ENCODE data around the gene TAS2R9. TPM values are rescaled to one million over a fixed set of nuclear protein-coding genes. Genes with fewer than 3 reads are reported as not detected.
"Not testable (repeated sequence)": the region's sequence is repeated elsewhere in the genome, so short reads cannot be mapped to it uniquely, and the experiment has no call there.

TAS2R9 gene
- total RNA-seq, 1 donor, result not detected

DNA sequence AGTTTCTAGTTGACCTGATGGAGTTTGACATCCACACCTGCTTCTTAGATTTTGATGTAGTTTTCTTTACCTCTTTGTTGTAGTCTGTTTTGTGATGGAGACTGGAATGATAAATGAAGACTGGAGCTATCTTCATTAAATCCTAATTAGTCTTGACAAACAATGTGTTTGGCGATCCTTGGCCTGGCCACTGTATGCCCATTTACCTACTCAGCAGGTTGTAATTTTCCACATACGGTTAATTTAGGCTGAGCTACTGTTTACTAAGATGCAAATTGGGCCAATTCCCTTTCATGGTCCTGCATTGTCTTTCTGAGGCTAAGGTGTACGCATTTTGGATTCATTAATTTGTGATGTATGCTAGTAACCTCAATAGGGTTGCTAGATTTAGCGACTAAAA, 7.4 kb downstream of the TAS2R9 start, which contains the start of gene TAS2R7:
TSS of gene TAS2R7 (minus strand) at position 41 of the 400 bp plus-strand sequence. CDS start 57 bp downstream, outside the sequence.
- TF ChIP-seq CTCF (IDR thresholded peaks at IDR 0.05; ENCODE audit: insufficient read depth, low read depth, low read length), result no peak
- no peak for DNase-seq (ENCODE audit: low read depth)
- no peak within 1 kb of the TSS for H3K4me3 ChIP-seq (ENCODE audit: low read depth, low read length)

DNA sequence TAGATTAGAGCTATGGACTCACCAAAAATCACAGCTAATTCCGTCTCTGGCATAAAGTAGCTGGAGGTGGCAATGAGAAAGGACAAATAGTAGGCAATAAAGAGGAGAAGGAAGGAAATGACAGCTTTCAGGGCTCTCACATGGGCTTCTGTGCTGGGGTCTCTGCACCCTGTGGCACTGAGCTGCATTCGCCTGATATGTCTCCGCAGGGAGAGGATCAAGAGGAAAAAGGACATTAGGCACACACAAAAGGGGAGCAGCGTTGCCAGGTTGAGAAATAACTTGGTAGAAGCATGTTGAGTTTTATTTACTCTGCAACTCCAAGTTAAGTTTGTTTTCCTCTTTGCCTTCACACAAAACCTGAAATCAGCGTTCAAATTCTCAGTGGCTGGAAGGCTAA, 8.2 kb downstream of the TAS2R9 start:
- no peak for TF ChIP-seq CTCF (IDR thresholded peaks at IDR 0.05; ENCODE audit: insufficient read depth, low read depth, low read length)
- DNase-seq (ENCODE audit: low read depth), result no peak
- H3K4me3 ChIP-seq (ENCODE audit: low read depth, low read length), result no peak overlapping the region

DNA sequence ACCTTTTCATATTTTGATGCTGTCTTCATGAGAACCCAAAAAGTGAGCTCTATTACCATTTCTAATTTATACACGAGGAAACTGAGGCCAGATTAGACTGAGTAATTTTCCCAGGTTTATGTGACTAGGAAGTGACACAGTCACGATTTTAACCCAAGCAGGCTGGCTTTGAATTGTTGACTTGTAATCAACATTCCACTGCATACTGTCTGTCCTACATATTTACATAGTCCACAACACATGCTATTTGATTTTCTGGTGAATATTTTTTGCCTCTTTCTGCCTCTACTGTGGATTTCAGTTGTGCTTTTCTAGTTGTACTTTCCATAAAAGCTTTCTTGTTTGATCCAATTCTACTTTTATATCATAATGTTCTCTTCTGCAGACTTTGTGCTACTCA, 15.7 kb downstream of the TAS2R9 start:
- no peak for DNase-seq (ENCODE audit: low read depth)
- no peak for TF ChIP-seq CTCF (IDR thresholded peaks at IDR 0.05; ENCODE audit: insufficient read depth, low read depth, low read length)
- no peak overlapping the region for H3K4me3 ChIP-seq (ENCODE audit: low read depth, low read length)

DNA sequence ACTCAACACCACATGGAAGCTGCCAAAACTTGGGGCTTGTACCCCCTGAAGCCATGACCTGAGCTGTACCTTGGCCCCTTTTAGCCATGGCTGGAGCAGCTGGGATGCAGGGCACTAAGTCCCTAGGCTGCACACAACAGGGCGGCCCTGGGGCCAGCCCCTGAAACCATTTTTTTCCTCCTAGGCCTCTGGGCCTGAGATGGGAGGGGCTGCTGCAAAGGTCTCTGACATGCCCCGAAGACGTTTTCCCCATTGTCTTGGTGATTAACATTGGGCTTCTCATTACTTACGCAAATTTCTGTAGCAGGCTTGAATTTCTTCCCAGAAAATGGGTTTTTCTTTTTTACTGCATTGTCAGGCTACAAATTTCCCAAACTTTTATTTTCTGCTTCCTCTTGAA, 18.2 kb downstream of the TAS2R9 start:
- H3K4me3 ChIP-seq (ENCODE audit: low read depth, low read length); DNase-seq (ENCODE audit: low read depth): not testable (repeated sequence)

- no peak overlapping the region for H3K4me3 ChIP-seq (ENCODE audit: low read depth, low read length)
- peak; percentile 12 for DNase-seq (ENCODE audit: low read depth)
- no peak for TF ChIP-seq CTCF (IDR thresholded peaks at IDR 0.05; ENCODE audit: insufficient read depth, low read depth, low read length)
These were observed 26.7 kb downstream of the TAS2R9 start for GRCh38 chr12:10783252-10783651.

GRCh38 chr12:10779103-10779502, 30.9 kb downstream of the TAS2R9 start:
- no peak for DNase-seq (ENCODE audit: low read depth)
- no peak for TF ChIP-seq CTCF (IDR thresholded peaks at IDR 0.05; ENCODE audit: insufficient read depth, low read depth, low read length)
- no peak overlapping the region for H3K4me3 ChIP-seq (ENCODE audit: low read depth, low read length)

- peak; percentile 58 for DNase-seq (ENCODE audit: low read depth)
- TF ChIP-seq CTCF (IDR thresholded peaks at IDR 0.05; ENCODE audit: insufficient read depth, low read depth, low read length), result peak; percentile 58
- no peak overlapping the region for H3K4me3 ChIP-seq (ENCODE audit: low read depth, low read length)
These were observed 38.7 kb downstream of the TAS2R9 start for GRCh38 chr12:10771132-10771733.
